Hematopoietic multipotent progenitor cell treated with erythropoietin and hydrocortisone succinate and interleukin-3 and kit ligand, for 4 days (in vitro differentiated cells): Measurements from ENCODE around the gene NUB1.
A peak's percentile ranks its signal among the peaks of the same experiment; 100 is the strongest.

Experiments
- DNase-seq: peaks from one replicate; pipeline ENCODE4 v3.0.0-alpha.2; 2015

The NUB1 gene

DNA sequence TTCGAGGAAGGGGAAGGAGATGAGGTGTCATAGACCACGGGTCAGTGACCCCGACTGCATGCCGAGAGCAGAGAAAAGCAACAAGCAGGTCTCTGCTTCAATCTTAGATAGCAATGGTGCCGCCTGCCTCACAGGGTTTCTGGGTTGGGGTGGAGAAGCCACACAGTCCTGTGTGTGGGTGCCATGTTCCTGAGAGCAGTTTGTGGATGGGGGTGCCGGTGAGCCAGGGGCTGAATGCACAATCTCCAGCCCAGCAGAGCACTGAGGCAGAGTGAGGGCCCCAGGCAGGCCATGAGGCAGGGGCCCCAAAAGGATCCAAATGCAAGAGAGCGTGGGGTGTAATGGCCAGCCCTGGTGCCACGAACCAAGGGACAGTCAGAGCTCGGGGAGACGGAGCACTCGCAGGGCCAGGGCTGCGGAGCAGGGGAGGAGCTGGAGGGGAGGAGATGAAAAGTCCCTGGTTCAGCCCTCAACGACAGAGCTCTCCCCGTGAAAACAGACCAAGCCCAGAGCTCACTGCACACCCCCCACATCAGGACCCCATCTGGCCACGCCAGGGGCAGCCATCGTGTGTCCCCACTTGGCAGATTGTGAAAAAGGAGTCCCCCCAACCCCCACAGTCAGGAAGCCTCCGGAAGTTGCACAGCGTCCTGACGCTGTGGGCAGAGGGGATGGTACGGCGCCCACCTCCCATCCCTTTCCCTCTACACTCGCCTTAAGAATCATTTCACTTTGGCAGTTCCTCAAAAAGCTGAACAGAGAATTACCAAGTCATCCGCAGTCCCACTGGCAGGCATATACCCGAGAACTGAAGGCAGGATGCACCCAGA lies 48.4 kb downstream of the NUB1 start:
- no peak for DNase-seq

DNA sequence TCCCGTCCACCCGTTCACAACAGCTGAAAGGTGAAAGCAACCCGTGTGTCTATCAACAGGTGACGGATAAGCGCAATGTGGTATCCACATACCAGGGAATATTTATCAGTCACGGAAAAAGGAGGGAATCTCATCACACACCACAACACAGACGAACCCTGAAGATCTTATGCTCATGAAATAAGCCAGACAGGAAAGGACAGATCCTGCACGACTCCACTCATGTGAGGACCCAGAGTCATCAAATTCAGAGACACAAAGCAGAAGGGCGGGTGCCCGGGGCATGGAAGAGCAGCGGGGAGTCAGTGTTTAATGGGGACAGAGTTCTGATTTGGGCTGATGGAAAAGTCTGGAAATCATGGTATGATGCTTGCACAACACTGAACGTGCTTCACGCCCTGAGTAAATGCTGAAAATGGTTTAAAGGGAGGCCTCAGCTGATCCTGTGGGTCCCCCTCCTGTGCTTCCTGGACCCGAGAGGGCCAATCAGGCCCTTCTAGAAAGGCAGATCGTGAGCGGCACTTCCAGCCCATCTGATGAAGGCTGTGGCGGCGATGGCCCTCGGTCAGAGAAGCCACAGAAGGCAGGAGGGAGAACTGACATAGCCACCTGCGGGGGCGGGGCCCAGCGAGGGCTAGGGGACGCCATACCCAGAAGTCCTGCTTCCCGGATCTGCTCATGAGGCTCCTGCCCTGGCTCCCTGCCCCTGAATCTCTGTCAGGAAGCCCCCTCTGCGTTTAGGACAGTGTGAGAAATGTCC lies 49.2 kb downstream of the NUB1 start:
- DNase-seq = no peak

DNA sequence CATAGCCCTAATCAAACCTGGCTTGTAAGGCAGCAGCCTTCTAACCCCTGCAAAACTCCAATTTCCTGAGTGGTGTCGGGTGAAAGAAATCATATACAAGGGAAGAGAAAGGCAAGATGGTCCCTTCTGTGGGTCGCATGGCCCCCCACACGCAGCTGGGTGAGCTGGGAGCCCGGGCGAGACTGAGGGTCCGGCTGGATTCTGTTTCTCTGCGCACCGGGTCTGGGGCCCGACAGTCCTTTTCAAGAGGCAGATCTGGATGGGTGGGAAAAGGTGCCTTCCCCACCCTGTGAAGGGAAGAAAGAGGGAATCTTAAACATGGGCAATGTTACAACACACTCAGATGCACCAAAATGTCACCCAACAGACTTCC lies 49.7 kb downstream of the NUB1 start:
- no peak for DNase-seq

DNA sequence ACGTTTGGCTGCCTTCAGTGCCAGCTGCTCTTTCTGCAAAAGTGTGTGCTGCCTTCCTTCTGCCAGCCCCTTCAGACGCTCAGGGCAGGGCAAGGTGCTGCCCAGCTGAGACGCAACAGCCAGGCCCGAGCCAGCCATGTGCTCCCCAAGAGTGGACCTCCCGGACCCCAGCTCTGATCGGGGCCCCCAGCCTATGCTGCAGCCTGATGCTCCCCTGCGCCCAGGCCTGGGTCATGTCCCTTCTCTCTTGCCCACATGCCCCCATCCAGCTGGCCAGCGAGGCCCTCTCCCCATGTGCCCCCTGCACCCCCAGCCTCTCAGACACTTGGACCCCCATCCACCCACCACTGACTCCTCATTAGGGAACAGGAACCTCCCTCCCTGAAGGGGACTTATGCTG lies 50.4 kb downstream of the NUB1 start:
- DNase-seq = no peak

DNA sequence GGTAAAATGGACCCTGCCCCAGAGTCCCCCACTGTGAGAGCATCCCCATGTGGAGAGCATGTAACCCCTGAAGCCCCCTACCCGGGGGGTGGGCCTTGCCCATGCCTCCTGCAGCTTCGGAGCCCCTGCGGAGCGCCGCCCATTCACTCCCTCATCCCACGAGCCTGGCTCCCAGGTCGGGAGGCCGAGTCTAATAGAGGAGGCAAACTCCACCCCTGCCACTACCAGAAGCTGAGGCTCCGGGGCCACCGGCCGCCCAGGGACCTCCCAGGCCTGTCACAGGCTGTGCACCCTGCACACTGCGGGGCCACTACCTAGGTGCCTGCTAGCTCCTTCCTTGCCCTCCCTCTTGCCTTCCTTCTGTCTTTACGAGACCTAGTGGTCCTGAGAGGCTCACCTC lies 50.8 kb downstream of the NUB1 start:
- DNase-seq = no peak

DNA sequence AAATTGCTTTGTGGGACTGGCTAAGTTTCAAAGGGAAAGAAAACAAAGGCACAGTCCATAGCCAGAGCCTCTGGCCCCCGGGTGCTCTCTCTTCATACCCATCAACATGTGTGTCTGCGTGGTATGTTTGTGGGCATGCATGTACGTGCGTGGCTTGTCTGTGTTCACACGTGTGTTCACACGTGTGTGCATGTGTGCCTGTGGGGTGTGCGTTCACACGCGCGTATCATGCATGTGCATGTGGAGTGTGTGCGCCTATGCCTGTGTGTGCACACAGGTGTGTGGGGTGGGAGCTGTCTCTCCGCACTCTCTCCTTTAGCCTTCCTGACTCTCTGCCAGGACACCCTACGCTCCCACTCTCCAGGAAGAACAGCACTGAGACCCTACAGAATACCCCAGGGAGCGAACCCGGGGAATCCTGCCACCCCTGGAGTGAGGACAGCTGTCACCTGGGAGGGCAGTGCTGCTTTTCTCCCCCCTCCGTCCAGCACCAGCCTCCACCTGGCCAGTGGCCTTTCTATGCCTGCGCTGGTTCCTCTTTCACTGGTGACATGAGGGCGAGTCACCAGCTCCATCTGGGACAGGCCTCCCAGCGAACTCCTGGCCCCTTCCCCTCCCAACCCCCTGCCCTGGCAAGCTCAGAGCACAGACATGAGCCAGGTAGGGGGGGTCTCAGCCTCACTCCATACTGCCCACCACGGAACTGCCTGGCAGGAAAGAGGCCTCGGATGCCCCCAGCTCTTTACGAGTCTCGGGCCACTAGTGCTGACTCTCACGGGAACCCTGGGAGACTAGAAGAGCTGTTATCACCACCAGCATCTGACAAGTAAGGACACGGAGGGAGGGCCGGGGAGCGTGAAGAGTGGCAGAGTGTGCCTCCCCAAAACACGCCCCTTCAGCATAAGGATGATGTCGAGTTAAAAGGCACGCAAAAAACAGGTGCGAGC lies 51.7 kb downstream of the NUB1 start:
- peak; percentile 28 for DNase-seq

DNA sequence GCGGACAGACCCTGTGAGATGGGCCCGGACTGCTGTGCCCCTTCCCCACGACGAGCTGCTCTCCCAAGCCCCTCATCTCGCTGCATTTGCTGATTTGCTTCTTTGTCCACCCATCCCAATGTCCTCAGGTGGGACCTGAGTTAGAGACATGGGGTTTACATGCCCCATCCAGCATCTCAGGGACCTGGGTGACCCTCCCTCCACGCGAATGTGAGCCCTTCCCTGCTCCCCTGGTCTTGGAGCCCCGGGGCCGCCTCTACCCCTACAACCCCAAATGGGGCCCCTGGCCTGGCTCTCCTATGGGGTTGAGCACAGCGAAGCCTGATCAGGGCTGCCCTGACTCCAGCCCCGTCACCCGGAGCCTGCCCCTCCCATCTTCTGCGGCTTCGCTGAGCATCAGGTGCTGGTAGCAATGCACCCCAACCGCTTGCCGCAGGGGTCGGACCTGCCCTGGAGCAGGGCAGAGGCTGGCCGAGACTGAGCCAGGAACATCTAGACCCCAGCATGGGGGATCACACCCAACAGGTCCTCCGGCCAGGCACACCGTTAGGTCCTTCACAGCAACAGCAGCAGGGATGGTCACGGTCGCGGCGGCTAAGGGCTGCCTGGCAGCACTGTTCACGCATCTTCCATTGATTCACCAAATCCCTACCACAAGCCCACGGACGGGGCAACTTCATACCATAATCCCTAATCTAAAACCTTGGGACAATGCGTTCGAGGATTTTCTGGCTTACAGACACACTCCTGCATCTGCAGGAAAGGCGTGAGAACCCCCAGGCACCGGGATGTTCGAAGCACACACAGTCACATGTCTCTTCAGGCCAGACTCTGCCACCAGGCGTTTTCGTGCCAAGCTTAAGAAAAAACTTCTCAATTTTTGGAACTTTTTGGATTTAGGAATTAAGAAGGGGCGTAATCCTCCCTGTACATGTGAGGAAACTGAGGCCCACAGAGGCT lies 52.7 kb downstream of the NUB1 start:
- DNase-seq = no peak

DNA sequence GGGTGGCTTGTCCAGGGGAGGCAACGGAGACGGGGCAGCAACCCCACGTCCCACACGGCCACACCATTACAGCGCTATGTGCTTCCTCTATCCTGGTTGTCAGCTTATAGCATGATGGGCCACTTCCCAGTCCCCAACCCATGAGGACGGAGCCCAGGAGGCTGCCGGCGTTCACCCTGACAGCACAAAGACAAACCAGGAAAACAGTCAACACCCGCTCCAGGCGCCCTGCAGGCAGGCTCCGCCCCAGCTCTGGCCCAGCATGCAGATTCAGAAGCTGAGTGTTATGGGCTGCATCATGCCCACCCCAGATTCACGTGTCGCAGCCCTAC lies 53.4 kb downstream of the NUB1 start:
- no peak for DNase-seq

DNA sequence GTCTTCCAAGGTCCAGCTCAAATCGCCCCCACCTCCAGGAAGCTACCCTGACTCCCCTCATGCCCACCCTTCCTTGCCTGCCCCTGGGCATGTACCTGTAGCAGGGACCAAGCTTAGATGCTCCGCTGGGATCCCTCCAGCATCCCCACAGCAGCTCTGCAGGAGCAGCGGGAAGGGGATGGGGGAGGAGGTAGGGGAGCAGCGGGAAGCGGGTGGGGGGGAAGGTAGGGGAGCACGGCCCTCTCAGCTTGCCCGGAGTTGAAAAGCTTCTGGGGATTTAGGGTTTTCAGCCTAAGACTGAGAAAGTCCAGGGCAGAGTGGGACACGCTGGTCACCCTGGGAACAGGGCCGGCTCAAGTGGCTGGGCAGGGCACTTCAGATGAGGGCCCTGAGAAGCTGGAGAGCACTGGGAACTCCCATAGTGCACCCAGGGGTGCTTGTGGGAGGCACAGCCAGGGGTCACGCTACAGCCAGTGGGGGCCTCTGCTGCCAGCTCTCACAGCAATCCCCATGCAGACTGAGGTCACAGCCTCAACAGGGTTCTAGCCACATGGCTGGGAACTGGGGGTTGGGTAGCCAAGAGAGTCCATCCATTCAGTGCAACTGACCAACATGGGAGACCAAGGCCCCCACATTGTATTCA lies 54.8 kb downstream of the NUB1 start:
- DNase-seq = no peak

DNA sequence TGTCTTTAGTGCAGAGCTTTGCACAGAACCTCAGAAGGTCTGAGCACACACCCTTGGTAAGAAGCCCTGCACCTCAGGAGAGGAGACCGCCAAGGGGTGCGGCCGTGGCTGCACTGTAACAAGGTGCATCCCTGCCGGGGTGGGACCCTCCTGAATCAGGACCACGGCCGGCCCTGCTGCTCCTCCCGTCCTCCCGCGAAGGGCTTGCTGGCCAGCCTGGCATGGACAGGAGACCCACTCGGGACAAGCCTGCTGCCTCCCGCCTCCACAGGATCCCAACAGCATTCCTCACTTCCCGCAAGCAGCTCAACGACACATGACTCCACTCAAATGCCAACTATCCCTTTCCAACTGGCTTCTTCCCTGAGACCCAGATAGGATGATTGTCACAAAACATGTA lies 55.4 kb downstream of the NUB1 start:
- DNase-seq = no peak

DNA sequence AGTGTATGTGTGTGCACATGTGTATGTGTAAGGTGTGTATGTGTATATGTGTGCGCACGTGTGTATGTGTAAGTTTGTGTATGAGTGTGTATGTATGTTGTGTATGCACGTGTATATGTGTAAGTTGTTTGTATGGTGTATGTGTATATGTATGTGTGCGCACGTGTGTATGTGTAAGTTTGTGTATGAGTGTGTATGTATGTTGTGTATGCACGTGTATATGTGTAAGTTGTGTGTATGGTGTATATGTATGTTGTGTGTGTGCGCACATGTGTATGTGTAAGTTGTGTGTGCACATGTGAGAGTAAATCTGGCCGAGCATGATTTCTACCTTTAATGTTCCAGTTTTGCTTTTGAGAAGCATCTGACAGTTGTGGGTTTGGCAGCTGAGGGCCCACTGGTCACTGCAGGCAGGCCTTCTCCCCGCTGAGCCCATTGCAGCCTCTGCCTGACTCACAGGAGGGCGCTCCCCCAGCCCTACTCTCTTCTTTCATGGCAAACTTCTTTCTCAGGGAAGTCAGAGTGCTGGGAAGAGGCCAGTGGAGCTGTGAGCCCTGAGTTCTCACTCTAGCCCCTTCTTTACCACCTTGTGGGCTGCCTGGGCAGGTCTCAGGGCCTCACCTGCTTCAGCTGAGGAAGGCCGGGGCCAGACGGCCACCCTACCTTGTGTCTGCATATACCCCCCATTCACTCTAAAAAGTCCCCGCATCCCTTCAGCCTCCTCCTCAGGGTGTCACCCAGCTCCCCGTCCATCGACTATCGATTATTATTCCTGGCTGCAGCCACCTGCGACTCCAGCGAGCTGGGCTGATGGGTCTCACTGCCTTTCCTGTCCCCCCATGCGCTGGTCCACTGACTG lies 57.1 kb downstream of the NUB1 start:
- DNase-seq = no peak

DNA sequence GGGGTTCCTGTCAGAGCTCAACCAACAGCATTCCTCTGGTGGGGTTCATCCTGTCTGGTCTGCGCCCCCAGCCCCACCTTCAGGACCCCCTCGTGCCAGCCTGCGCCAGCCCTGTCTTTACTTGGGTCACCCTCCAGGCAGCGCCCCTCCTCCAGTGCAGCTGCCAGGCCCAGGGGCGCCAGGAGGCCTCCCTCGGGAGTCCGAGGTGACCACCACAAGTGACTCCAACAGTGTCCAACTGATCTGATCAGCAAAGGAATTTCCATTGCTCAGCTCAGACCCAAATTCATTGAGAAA lies 57.6 kb downstream of the NUB1 start:
- no peak for DNase-seq

DNA sequence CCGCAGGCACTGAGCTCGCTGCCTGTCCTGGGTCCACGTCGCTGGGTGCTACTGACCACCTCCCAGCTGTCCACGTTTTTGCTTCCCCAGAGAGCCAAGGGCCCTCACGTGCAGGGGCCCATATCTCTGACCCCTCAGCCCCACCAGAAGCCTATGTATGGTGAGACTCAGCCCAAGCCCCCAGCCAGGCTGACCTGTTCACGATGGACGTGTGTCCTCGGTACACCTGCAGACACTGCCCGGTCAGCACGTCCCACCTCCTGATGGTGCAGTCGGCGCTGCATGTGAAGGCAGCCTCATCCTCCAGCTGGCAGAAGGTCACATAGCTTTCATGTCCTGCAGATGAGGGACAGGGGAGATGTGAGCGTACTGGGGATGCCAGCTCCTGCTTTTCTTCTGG lies 58.3 kb downstream of the NUB1 start:
- no peak for DNase-seq

DNA sequence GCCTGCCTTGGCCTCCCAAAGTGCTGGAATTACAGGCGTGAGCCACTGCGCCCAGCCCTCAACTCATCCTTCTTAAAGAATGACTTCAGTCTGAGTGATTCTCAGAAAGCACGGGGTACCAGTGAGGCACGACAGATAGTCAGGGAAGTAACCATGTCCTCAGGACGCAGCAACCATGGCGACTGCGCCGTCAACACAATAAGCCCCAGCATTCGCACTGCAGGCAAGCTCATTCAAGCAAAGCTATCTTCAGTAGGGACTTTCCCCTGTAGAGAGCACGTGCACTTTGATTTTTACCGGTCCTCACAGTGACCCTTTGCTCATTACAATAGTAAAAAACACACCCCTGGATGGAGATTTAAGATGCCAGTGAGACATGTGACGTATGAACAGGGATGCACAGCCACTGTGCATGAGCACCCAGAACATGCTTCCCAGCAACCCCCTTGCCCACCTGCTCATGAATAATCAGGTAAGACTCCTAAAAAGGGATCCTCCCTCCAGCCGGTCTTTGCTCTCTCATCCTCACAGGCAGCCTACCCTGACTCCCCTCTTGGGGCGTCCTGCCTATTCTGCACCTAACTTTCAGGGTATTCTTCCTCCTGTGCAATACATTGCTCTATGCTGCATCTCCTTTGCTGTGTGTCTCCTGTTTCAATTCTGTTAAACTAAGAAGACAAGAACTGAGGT lies 59.2 kb downstream of the NUB1 start:
- DNase-seq = no peak

DNA sequence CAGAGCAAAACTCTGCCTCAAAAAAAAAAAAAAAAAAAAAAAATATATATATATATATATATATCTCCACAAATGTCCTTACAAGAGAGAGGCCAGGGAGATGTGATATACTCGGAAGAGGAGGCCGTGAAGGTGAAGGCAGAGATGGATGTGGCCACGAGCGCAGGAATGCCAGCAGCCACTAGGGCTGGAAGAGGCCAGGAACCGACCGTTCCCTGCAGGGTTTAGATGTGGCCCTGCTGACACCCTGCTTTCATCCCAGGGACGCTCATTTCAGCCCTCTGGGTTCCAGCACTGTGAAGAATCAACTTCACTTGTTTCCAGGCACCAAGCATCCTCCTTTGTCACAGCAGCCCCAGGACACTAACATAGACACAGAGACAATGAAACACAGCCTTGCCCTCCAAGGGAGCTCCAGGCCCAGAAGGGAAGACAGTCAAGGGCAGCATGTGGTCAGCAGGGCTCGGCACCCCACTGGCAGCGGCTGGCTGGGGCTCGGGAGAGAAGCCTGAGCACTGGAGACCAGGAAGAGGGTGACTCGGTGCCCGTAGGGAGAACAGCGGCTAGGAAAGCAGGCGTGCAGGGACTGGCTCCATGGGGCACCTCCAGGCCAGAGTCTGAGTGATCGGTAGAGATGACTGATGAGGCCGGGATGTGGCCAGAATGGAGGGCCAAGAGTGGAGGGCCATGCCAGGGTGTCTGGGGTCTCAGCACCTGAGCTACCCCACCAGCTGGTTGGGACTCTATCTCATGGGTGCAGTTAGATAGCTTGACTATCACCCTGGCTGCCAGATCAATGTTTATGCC lies 60.6 kb downstream of the NUB1 start:
- no peak for DNase-seq

DNA sequence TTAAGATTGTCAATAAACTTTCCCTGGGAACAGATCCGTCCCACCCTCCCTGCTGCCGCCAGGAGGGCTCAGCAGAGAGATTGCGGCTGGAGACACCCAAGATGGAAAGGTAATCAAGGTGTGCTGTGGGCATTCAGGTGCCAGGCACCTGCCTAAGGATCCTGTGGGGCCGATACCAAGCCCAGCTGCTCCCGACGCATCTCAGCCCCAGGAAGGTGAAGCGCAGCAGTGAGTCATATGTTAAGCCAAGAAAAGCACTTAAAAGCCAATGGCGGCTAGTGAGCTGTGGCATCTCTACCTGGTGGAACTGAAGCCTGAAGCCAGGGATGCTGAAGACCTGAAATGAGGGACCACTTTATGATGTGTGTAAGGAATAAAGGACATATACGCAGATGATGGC lies 62.2 kb downstream of the NUB1 start:
- no peak for DNase-seq

DNA sequence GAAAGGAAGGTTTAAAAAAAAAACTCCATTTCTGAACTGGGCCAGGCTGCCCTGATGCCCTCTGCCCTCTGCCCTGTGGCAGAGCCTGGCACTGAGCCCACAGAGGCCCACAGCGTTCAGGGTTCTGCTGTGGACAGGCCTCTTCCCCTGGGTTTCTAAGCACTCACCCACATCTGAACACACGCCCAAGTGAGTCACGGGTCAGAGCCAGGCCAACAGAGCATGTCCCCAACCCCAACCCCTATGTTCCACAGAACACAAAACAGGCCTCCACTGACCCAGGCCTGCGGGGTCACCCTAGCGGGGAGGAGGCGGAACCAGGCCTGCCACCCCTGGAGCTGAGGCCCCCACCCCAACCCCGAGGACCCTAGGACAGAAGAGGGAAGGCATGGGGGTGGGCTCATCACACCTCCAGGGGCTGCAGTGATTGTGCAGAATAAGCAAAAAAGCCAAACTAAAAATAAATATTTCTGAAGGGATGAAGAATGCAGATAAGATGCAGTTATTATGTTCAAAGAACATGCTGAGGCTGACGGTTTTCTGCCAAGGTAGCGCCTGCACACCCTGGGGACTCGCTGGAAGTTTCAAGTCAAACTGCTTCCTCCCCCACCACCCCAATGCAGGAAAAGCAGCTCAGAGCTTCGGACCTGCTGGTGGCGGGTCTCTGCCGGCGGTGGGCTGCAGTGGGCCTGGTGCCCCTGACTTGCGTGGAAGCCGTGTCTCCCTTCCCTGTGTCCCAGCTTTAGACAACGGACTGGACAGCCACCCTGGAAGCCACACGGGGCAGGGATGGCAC lies 62.8 kb downstream of the NUB1 start:
- no peak for DNase-seq

DNA sequence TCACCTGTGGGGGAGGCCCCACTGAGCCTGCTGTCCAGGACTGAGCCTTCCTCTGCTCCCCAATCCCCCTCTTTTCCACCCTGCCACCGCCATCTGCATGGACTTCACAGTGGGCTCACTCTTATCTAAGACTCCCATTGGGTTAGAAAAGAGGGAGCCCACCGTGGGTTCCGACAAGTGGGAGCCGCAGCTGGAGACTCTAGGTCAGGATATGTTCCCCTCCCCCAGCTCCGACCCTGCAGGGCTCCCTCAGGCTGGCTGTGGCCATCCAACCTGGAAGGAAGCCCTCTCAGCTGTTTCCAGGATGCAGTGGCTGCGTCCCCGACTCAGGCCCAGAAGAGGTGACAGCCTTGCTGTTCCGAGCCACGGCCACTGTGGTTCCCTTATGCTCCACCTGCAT lies 63.4 kb downstream of the NUB1 start:
- DNase-seq = no peak

DNA sequence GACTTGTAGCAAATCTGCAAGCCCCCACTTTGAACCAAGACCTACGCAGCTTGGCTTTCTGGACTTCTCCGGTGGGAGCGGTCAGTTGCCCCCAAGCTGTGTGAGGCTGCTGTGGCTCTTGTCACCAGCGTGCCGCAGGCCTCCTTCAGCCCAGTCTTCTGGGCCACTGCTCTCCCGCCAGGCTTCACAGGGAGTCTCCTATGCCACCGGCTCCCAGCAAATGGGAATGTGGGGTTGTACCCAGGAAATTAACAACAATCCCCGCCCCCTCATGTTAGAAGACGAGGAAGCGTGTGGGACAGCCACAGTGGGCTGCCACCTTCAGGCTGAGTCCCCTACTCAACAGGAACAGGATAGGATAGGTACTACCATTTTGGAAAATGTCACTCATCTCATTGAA lies 64.0 kb downstream of the NUB1 start:
- no peak for DNase-seq
